ENCODE measurements around the gene GRID2IP. TPM values are rescaled to one million over a fixed set of nuclear protein-coding genes. Genes with fewer than 3 reads are reported as not detected.
A peak's percentile ranks its signal among the peaks of the same experiment; 100 is the strongest.

Gene GRID2IP
- total and polyA plus RNA-seq, 2 of the 13 experiments (the other 11 are each of a cell fraction or from before 2014, with no cell fraction given) = 0.03 TPM; not detected in 1

DNA sequence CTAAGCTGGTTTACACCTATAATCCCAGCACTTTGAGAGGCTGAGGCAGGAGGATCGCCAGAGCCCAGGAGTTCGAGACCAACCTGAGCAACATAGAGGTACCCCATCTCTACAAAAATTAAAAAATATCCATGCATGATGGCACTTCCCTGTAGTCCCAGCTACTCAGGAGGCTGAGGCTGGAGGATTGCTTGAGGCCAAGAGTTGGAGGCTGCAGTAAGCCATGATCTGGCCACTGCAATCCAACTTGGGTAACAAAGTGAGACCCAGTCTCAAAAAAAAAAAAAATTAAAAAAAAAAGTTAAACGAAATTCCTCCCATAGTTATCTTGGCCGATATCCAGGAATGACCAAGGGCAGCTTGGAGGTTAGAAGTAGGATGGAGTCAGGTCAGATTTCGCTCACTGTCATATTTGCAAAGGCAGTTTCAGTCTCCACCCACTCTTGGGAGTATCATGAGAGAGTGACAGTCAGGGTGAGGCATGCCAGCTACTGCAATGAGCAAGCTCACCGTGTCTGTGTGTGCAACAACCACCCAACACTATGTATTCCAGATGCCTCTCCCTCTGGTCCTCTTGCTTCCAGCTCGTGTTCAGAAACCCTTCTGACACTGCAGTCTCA lies 20.0 kb upstream of the GRID2IP start (continued):
- TF ChIP-seq MATR3 (CRISPR knock-in tag; IDR thresholded peaks at IDR 0.05) (no peak), IKZF1 (IDR thresholded peaks at IDR 0.05) (no peak), NFKB2 (CRISPR knock-in tag; IDR thresholded peaks at IDR 0.05; ENCODE audit: borderline replicate concordance) (no peak), JARID2 (CRISPR knock-in tag; IDR thresholded peaks at IDR 0.05; ENCODE audit: insufficient replicate concordance) (no peak), PHF8 (CRISPR knock-in tag; IDR thresholded peaks at IDR 0.05) (0 out of 2 replicates have a peak, but pooled peaks have one; percentile 9), RFXANK (CRISPR knock-in tag; IDR thresholded peaks at IDR 0.05) (no peak), PAX8 (CRISPR knock-in tag; IDR thresholded peaks at IDR 0.05; ENCODE audit: borderline replicate concordance) (no peak), SALL1 (CRISPR knock-in tag; IDR thresholded peaks at IDR 0.05) (peak; percentile 62), GZF1 (CRISPR knock-in tag; IDR thresholded peaks at IDR 0.05) (no peak), ZMAT3 (CRISPR knock-in tag; conservative IDR thresholded peaks at IDR 0.05) (no peak), CCDC6 (CRISPR knock-in tag; IDR thresholded peaks at IDR 0.05) (no peak), ZFP36L2 (CRISPR knock-in tag; IDR thresholded peaks at IDR 0.05) (no peak), SIX4 (CRISPR knock-in tag; IDR thresholded peaks at IDR 0.05) (peak; percentile 78), AKAP8 (CRISPR knock-in tag; IDR thresholded peaks at IDR 0.05) (no peak), ZNF292 (CRISPR knock-in tag; IDR thresholded peaks at IDR 0.05; ENCODE audit: borderline replicate concordance, low read depth) (peak; percentile 47; the same call in 1 of the 2 replicates), SAP130 (CRISPR knock-in tag; IDR thresholded peaks at IDR 0.05; ENCODE audit: low read depth) (peak; percentile 53; the same call in 1 of the 2 replicates), DPF2 (CRISPR knock-in tag; IDR thresholded peaks at IDR 0.05; ENCODE audit: borderline replicate concordance, low read depth) (no peak), ZNF333 (CRISPR knock-in tag; IDR thresholded peaks at IDR 0.05; ENCODE audit: borderline replicate concordance) (no peak)
- TF ChIP-seq, protein P1, sequence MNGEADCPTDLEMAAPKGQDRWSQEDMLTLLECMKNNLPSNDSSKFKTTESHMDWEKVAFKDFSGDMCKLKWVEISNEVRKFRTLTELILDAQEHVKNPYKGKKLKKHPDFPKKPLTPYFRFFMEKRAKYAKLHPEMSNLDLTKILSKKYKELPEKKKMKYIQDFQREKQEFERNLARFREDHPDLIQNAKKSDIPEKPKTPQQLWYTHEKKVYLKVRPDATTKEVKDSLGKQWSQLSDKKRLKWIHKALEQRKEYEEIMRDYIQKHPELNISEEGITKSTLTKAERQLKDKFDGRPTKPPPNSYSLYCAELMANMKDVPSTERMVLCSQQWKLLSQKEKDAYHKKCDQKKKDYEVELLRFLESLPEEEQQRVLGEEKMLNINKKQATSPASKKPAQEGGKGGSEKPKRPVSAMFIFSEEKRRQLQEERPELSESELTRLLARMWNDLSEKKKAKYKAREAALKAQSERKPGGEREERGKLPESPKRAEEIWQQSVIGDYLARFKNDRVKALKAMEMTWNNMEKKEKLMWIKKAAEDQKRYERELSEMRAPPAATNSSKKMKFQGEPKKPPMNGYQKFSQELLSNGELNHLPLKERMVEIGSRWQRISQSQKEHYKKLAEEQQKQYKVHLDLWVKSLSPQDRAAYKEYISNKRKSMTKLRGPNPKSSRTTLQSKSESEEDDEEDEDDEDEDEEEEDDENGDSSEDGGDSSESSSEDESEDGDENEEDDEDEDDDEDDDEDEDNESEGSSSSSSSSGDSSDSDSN (CRISPR knock-in tag; IDR thresholded peaks at IDR 0.05) = 0 out of 2 replicates have a peak, but pooled peaks have one; percentile 26
- TF ChIP-seq, protein P2, sequence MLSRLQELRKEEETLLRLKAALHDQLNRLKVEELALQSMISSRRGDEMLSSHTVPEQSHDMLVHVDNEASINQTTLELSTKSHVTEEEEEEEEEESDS (CRISPR knock-in tag; IDR thresholded peaks at IDR 0.05; ENCODE audit: borderline replicate concordance) = no peak
- TF ChIP-seq, protein P3, sequence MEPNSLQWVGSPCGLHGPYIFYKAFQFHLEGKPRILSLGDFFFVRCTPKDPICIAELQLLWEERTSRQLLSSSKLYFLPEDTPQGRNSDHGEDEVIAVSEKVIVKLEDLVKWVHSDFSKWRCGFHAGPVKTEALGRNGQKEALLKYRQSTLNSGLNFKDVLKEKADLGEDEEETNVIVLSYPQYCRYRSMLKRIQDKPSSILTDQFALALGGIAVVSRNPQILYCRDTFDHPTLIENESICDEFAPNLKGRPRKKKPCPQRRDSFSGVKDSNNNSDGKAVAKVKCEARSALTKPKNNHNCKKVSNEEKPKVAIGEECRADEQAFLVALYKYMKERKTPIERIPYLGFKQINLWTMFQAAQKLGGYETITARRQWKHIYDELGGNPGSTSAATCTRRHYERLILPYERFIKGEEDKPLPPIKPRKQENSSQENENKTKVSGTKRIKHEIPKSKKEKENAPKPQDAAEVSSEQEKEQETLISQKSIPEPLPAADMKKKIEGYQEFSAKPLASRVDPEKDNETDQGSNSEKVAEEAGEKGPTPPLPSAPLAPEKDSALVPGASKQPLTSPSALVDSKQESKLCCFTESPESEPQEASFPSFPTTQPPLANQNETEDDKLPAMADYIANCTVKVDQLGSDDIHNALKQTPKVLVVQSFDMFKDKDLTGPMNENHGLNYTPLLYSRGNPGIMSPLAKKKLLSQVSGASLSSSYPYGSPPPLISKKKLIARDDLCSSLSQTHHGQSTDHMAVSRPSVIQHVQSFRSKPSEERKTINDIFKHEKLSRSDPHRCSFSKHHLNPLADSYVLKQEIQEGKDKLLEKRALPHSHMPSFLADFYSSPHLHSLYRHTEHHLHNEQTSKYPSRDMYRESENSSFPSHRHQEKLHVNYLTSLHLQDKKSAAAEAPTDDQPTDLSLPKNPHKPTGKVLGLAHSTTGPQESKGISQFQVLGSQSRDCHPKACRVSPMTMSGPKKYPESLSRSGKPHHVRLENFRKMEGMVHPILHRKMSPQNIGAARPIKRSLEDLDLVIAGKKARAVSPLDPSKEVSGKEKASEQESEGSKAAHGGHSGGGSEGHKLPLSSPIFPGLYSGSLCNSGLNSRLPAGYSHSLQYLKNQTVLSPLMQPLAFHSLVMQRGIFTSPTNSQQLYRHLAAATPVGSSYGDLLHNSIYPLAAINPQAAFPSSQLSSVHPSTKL (CRISPR knock-in tag; IDR thresholded peaks at IDR 0.05) = 0 out of 2 replicates have a peak, but pooled peaks have one; percentile 23
- TF ChIP-seq, protein P4, sequence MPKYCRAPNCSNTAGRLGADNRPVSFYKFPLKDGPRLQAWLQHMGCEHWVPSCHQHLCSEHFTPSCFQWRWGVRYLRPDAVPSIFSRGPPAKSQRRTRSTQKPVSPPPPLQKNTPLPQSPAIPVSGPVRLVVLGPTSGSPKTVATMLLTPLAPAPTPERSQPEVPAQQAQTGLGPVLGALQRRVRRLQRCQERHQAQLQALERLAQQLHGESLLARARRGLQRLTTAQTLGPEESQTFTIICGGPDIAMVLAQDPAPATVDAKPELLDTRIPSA (CRISPR knock-in tag; IDR thresholded peaks at IDR 0.05; ENCODE audit: borderline replicate concordance) = no peak
- TF ChIP-seq, protein P5, sequence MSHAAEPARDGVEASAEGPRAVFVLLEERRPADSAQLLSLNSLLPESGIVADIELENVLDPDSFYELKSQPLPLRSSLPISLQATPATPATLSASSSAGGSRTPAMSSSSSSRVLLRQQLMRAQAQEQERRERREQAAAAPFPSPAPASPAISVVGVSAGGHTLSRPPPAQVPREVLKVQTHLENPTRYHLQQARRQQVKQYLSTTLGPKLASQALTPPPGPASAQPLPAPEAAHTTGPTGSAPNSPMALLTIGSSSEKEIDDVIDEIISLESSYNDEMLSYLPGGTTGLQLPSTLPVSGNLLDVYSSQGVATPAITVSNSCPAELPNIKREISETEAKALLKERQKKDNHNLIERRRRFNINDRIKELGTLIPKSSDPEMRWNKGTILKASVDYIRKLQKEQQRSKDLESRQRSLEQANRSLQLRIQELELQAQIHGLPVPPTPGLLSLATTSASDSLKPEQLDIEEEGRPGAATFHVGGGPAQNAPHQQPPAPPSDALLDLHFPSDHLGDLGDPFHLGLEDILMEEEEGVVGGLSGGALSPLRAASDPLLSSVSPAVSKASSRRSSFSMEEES (CRISPR knock-in tag; IDR thresholded peaks at IDR 0.05) = no peak
